Fibroblast of villous mesenchyme (primary cell): ENCODE measurements around the gene ETDB. TPM values are rescaled to one million over a fixed set of nuclear protein-coding genes. Genes with fewer than 3 reads are reported as not detected.

ENCODE experiments used
- DNase-seq: peaks from one replicate; pipeline ENCODE4 v3.0.0-alpha.2; 2010; ENCODE audit warnings: low read depth
- H3K4me3 ChIP-seq: 2 replicates; pipeline ENCODE4 v1.5.1; 2011; ENCODE audit warnings: low read depth, mild to moderate bottlenecking, low read length
- CTCF ChIP-seq: IDR thresholded peaks from 2 replicates; pipeline ENCODE4 v1.5.1; 2012; ENCODE audit warnings: low read depth, mild to moderate bottlenecking, low read length; ENCODE audit not compliant: insufficient read depth
- total RNA-seq: library from RNA; depleted of rRNA; stranded (reverse); fragments of >200 nt; gene quantifications from 2 replicates; pipeline ENCODE4 v1.2.3, GENCODE V29; 2012

The ETDB gene
- total RNA-seq, 1 donor = not detected

- TF ChIP-seq CTCF = no peak
- no peak overlapping the region for H3K4me3 ChIP-seq
- no peak for DNase-seq
Measured at GRCh38 chrX:135081693-135082404, 38.5 kb downstream of the ETDB start.

Other genes with a start within 250 kb of the ETDB start
- gene MOSPD1, start 205.3 kb downstream of the ETDB start, total RNA-seq = 45.7 and 60.5 TPM in 2 replicates
- 4.3 and 6.8 TPM in 2 replicates for gene SMIM10, start 129.5 kb downstream of the ETDB start, total RNA-seq
- gene RTL8B, start 98.0 kb downstream of the ETDB start, total RNA-seq = 7.3 and 10.0 TPM in 2 replicates
- gene RTL8C, start 88.2 kb downstream of the ETDB start, total RNA-seq = 39.3 and 54.8 TPM in 2 replicates
- 4.7 and 7.1 TPM in 2 replicates for gene RTL8A, start 68.4 kb downstream of the ETDB start, total RNA-seq
- 2.2 and 3.5 TPM in 2 replicates for gene SMIM10L2B, start 21.8 kb downstream of the ETDB start, total RNA-seq
- gene CT55, start 50.9 kb upstream of the ETDB start, total RNA-seq = not detected in 2 replicates
- not detected in 2 replicates for gene ETDA, start 131.5 kb upstream of the ETDB start, total RNA-seq
- not detected in 2 replicates for gene ETDC, start 189.0 kb upstream of the ETDB start, total RNA-seq
- 8.2 and 8.7 TPM in 2 replicates for gene ZNF75D, start 223.6 kb upstream of the ETDB start, total RNA-seq
- gene ZNF449, start 224.3 kb upstream of the ETDB start, total RNA-seq = 10.8 and 11.3 TPM in 2 replicates